GM19025 (cell line): ENCODE results near the gene FAM53A.

ENCODE experiments used
- ATAC-seq: cut with Tn5 transposase; IDR thresholded peaks from one replicate; pipeline ENCODE4 v1.9.1; 2021; ENCODE audit warnings: mild to moderate bottlenecking, low read depth, moderate library complexity; ENCODE audit not compliant: unreplicated experiment

FAM53A gene

GRCh38 chr4:1626151-1626550 is 58.0 kb downstream of the FAM53A start:
- ATAC-seq, result no peak

GRCh38 chr4:1625600-1626138 is 58.4 kb downstream of the FAM53A start:
- no peak for ATAC-seq

GRCh38 chr4:1624519-1624910 is 59.6 kb downstream of the FAM53A start:
- ATAC-seq, result no peak

GRCh38 chr4:1623821-1624518 is 60.1 kb downstream of the FAM53A start:
- ATAC-seq, result no peak

GRCh38 chr4:1623400-1623799 is 60.7 kb downstream of the FAM53A start:
- no peak for ATAC-seq

- ATAC-seq, result no peak
Measured at GRCh38 chr4:1622956-1623355, 61.2 kb downstream of the FAM53A start.

- ATAC-seq, result no peak
Measured at GRCh38 chr4:1622238-1622637, 61.9 kb downstream of the FAM53A start.

- no peak for ATAC-seq
Measured at GRCh38 chr4:1621526-1621925, 62.6 kb downstream of the FAM53A start.

GRCh38 chr4:1619151-1619672 is 64.9 kb downstream of the FAM53A start:
- no peak for ATAC-seq

GRCh38 chr4:1618438-1618837 is 65.7 kb downstream of the FAM53A start:
- no peak for ATAC-seq

- no peak for ATAC-seq
Measured at GRCh38 chr4:1616557-1616930, 67.6 kb downstream of the FAM53A start.

- no peak for ATAC-seq
Measured at GRCh38 chr4:1615786-1616556, 68.1 kb downstream of the FAM53A start.

GRCh38 chr4:1614854-1615595 is 69.1 kb downstream of the FAM53A start:
- ATAC-seq, result no peak

- no peak for ATAC-seq
Measured at GRCh38 chr4:1614502-1614853, 69.6 kb downstream of the FAM53A start.

- no peak for ATAC-seq
Measured at GRCh38 chr4:1614049-1614448, 70.1 kb downstream of the FAM53A start.

- ATAC-seq, result no peak
Measured at GRCh38 chr4:1613099-1613495, 71.0 kb downstream of the FAM53A start.

- no peak for ATAC-seq
Measured at GRCh38 chr4:1612278-1613098, 71.6 kb downstream of the FAM53A start.

GRCh38 chr4:1611501-1611870 is 72.6 kb downstream of the FAM53A start:
- ATAC-seq, result no peak

- no peak for ATAC-seq
Measured at GRCh38 chr4:1610791-1611500, 73.2 kb downstream of the FAM53A start.
